ENCODE data around the gene SURF1. TPM values are rescaled to one million over a fixed set of nuclear protein-coding genes. Genes with fewer than 3 reads are reported as not detected.
"Not testable (repeated sequence)": the region's sequence is repeated elsewhere in the genome, so short reads cannot be mapped to it uniquely, and the experiment has no call there.

The SURF1 gene
- total RNA-seq, 2 donors from 2014 or later, result 45.1 to 54.4 TPM

GRCh38 chr9:133329306-133330156, 26.8 kb downstream of the SURF1 start:
- not testable (repeated sequence) for H3K9ac ChIP-seq (ENCODE audit: extremely low read depth, low read length, poor library complexity, severe bottlenecking); H3K4me1 ChIP-seq (ENCODE audit: control insufficient read depth, insufficient read depth, low read length); H3K4me1 Mint-ChIP-seq; H3K4me3 ChIP-seq (ENCODE audit: low read length); H3K4me3 Mint-ChIP-seq; H3K9me3 ChIP-seq (ENCODE audit: control insufficient read depth, low read length); H3K27ac Mint-ChIP-seq; H3K27ac ChIP-seq (ENCODE audit: low read depth, low read length); H3K27me3 ChIP-seq (ENCODE audit: control insufficient read depth, insufficient read depth, low read length, poor library complexity, severe bottlenecking)
- 62 to 90% methylated on average over 8 to 20 of the region's 21 CpGs for WGBS, 2 experiments (ENCODE audit: insufficient coverage in 1 of 2, insufficient read length in 1 of 2)
- Mint-ChIP-seq H3K9me3 (peaks cover 33% of the 10 kb centered on the region), H3K27me3 (ENCODE audit: insufficient read depth) (peaks cover 13% of the 10 kb centered on the region), H3K36me3 (ENCODE audit: low read depth) (peaks cover 45% of the 10 kb centered on the region)
- peak; percentile 65 for DNase-seq
- peak; percentile 83 for TF ChIP-seq CTCF (conservative IDR thresholded peaks at IDR 0.05)
- peaks cover 39% of the 10 kb centered on the region for H3K36me3 ChIP-seq (ENCODE audit: control insufficient read depth, insufficient read depth, low read length)

GRCh38 chr9:133327834-133328484, 28.3 kb downstream of the SURF1 start:
- WGBS, 2 experiments (ENCODE audit: insufficient coverage in 1 of 2, insufficient read length in 1 of 2), result 92 to 99% methylated on average over 8 to 10 of the region's 10 CpGs
- Histone ChIP-seq H3K4me3 (ENCODE audit: low read length) (no peak overlapping the region), H3K9ac (ENCODE audit: extremely low read depth, low read length, poor library complexity, severe bottlenecking) (no peak overlapping the region), H3K9me3 (ENCODE audit: control insufficient read depth, low read length) (peaks cover 6% of the 10 kb centered on the region), H3K27me3 (ENCODE audit: control insufficient read depth, insufficient read depth, low read length, poor library complexity, severe bottlenecking) (no peaks in the 10 kb centered on the region), H3K36me3 (ENCODE audit: control insufficient read depth, insufficient read depth, low read length) (peaks cover 25% of the 10 kb centered on the region), H3K4me1 (ENCODE audit: control insufficient read depth, insufficient read depth, low read length) (no peaks in the 10 kb centered on the region), H3K27ac (ENCODE audit: low read depth, low read length) (no peak overlapping the region)
- TF ChIP-seq CTCF (conservative IDR thresholded peaks at IDR 0.05), result no peak
- Mint-ChIP-seq H3K27me3 (ENCODE audit: insufficient read depth) (peaks cover 21% of the 10 kb centered on the region), H3K4me3 (no peak overlapping the region), H3K4me1 (no peaks in the 10 kb centered on the region), H3K36me3 (ENCODE audit: low read depth) (peaks cover 32% of the 10 kb centered on the region), H3K9me3 (peaks cover 47% of the 10 kb centered on the region), H3K27ac (no peak overlapping the region)
- DNase-seq, result no peak

DNA sequence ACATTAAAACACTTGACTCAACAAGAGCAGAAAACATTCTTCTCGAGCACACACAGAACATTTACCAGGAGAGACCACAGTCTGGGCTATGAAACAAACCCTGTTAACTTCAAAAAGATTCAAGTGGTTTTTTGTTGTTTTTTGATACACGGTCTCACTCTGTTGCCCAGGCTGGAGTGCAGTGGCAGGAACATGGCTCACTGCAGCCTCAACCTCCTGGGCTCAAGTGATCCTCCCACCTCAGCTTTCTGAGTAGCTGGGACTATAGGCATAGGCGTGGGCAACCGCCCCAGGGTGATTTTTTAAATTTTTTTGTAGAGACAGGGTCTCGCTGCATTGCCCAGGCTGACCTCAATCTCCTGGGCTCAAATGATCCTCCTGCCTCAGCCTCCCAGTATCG, 29.3 kb downstream of the SURF1 start:
- not testable (repeated sequence) for H3K27me3 ChIP-seq (ENCODE audit: control insufficient read depth, insufficient read depth, low read length, poor library complexity, severe bottlenecking); H3K4me3 ChIP-seq (ENCODE audit: low read length); H3K4me1 ChIP-seq (ENCODE audit: control insufficient read depth, insufficient read depth, low read length); H3K4me3 Mint-ChIP-seq; DNase-seq; H3K27ac Mint-ChIP-seq; H3K9ac ChIP-seq (ENCODE audit: extremely low read depth, low read length, poor library complexity, severe bottlenecking); H3K9me3 ChIP-seq (ENCODE audit: control insufficient read depth, low read length); H3K27ac ChIP-seq (ENCODE audit: low read depth, low read length); H3K4me1 Mint-ChIP-seq
- 60 to 91% methylated on average over 1 to 6 of the region's 6 CpGs for WGBS, 2 experiments (ENCODE audit: insufficient coverage in 1 of 2, insufficient read length in 1 of 2)
- H3K9me3 Mint-ChIP-seq, result peaks cover 47% of the 10 kb centered on the region
- H3K27me3 Mint-ChIP-seq (ENCODE audit: insufficient read depth), result peaks cover 21% of the 10 kb centered on the region
- peaks cover 16% of the 10 kb centered on the region for H3K36me3 ChIP-seq (ENCODE audit: control insufficient read depth, insufficient read depth, low read length)
- peaks cover 23% of the 10 kb centered on the region for H3K36me3 Mint-ChIP-seq (ENCODE audit: low read depth)

All from endodermal cell (in vitro differentiated cells).